Measurements from ENCODE around the gene RUFY4.

The RUFY4 gene

DNA sequence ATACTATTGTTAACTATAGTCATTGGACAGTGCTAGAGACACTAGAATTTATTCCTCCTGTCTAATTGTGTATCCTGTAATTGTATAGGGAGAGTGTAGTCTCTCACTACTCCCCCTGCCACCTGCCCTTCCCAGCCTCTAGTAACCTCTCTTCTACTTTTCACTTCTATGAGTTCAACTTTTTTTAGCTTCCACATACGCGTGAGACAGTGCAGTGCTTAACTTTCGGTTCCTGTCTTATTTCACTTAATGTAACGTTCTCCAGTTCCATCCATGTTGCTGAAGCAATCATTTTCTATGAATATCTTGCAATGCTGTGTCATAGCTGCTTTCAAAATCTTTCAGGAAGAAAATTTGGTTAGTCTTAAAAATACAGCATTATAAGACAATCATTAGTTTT is 22.8 kb upstream of the RUFY4 start:
- no peaks in the 10 kb centered on the region for H3K36me3 ChIP-seq (ENCODE audit: insufficient read depth, low read length)
- H3K4me3 ChIP-seq (ENCODE audit: low read length, poor library complexity, severe bottlenecking): no peak overlapping the region
- H3K9ac ChIP-seq (ENCODE audit: low read depth, low read length, poor library complexity, severe bottlenecking): no peak overlapping the region
- H3K27me3 ChIP-seq (ENCODE audit: insufficient read depth, low read length, poor library complexity, severe bottlenecking): no peaks in the 10 kb centered on the region
- H3F3A ChIP-seq (ENCODE audit: low read depth): no peaks in the 10 kb centered on the region
- H3K4me2 ChIP-seq (ENCODE audit: low read depth, low read length, poor library complexity, severe bottlenecking): no peak overlapping the region
- H2AFZ ChIP-seq (ENCODE audit: low read length): no peak overlapping the region
- H3K79me2 ChIP-seq (ENCODE audit: insufficient read depth, low read length): no peaks in the 10 kb centered on the region
- H3K4me1 ChIP-seq (ENCODE audit: insufficient read depth, low read length, poor library complexity, severe bottlenecking): no peaks in the 10 kb centered on the region
- no peaks in the 10 kb centered on the region for H3K9me2 ChIP-seq (replicated peaks; ENCODE audit: low read depth, low read length)
- no peaks in the 10 kb centered on the region; the same call in 1 of the 2 replicates for H3K9me3 ChIP-seq (ENCODE audit: insufficient read depth, low read depth, low read length)
- TF ChIP-seq EZH2phosphoT487 (IDR thresholded peaks at IDR 0.05; ENCODE audit: borderline replicate concordance): no peak
- TF ChIP-seq, protein P1, sequence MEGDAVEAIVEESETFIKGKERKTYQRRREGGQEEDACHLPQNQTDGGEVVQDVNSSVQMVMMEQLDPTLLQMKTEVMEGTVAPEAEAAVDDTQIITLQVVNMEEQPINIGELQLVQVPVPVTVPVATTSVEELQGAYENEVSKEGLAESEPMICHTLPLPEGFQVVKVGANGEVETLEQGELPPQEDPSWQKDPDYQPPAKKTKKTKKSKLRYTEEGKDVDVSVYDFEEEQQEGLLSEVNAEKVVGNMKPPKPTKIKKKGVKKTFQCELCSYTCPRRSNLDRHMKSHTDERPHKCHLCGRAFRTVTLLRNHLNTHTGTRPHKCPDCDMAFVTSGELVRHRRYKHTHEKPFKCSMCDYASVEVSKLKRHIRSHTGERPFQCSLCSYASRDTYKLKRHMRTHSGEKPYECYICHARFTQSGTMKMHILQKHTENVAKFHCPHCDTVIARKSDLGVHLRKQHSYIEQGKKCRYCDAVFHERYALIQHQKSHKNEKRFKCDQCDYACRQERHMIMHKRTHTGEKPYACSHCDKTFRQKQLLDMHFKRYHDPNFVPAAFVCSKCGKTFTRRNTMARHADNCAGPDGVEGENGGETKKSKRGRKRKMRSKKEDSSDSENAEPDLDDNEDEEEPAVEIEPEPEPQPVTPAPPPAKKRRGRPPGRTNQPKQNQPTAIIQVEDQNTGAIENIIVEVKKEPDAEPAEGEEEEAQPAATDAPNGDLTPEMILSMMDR (conservative IDR thresholded peaks at IDR 0.05; ENCODE audit: low read length): no peak
- H4K20me1 ChIP-seq (ENCODE audit: insufficient read depth, low read length, poor library complexity, severe bottlenecking): no peaks in the 10 kb centered on the region

DNA sequence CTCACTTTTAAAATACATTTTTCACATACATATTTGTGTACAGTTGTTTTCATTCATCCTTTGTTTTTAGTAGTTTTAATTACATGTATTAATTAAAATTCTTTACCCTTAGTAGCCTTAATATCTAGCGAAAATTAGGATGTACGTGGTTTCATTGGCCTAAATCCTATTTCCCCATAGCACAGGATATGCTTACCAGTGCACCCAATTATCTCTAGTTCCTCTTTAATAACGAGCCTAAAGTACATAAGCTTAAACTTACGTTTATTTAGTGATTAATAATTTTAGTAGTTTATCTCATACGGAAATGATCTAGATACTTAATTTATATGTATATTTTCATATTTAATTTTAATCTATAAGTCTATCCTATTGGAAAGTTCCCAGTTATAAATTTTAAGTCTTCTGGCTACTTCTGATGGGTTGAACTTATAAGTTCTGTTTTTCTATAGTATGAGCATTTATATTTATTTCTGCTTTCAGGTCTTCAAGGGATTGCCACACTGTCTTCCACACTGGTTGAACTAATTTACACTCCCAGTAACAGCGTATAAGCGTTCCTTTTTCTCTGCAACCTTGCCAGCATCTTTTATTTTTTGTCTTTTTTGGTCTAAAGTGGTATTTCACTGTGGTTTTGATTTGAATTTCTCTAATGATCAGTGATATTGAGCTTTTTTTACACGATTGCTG is 21.4 kb upstream of the RUFY4 start:
- H3K4me2 ChIP-seq (ENCODE audit: low read depth, low read length, poor library complexity, severe bottlenecking): no peak overlapping the region

DNA sequence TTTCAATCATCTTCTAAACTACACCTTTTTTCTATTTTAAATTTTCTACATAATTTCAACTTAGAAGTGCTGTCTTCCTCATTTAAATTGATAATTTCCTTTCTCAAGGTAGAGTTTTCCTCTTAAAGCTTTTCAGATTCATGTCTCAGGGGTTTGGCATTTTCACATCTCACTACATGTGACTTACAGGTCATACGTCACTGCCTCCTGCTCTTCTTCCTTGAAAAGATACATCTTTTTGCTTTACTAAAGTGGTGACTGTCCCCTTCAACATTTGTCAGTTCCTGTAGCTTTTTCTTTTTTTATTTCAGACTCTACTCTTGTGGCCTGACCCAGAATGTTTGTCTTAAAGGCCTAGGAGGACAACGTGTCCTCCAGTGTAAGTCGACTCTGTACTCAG is 17.1 kb upstream of the RUFY4 start:
- Histone ChIP-seq H3K9me2 (replicated peaks; ENCODE audit: low read depth, low read length) (no peaks in the 10 kb centered on the region), H4K20me1 (ENCODE audit: insufficient read depth, low read length, poor library complexity, severe bottlenecking) (no peaks in the 10 kb centered on the region), H3K36me3 (ENCODE audit: insufficient read depth, low read length) (no peaks in the 10 kb centered on the region), H3K27me3 (ENCODE audit: insufficient read depth, low read length, poor library complexity, severe bottlenecking) (no peaks in the 10 kb centered on the region), H3F3A (ENCODE audit: low read depth) (no peaks in the 10 kb centered on the region), H3K4me2 (ENCODE audit: low read depth, low read length, poor library complexity, severe bottlenecking) (no peak overlapping the region), H3K9ac (ENCODE audit: low read depth, low read length, poor library complexity, severe bottlenecking) (no peak overlapping the region), H3K79me2 (ENCODE audit: insufficient read depth, low read length) (no peaks in the 10 kb centered on the region), H3K9me3 (ENCODE audit: insufficient read depth, low read depth, low read length) (no peaks in the 10 kb centered on the region; the same call in 1 of the 2 replicates), H2AFZ (ENCODE audit: low read length) (no peak overlapping the region), H3K4me1 (ENCODE audit: insufficient read depth, low read length, poor library complexity, severe bottlenecking) (no peaks in the 10 kb centered on the region), H3K4me3 (ENCODE audit: low read length, poor library complexity, severe bottlenecking) (no peak overlapping the region)
- TF ChIP-seq, protein P1 (conservative IDR thresholded peaks at IDR 0.05; ENCODE audit: low read length): no peak
- TF ChIP-seq EZH2phosphoT487 (IDR thresholded peaks at IDR 0.05; ENCODE audit: borderline replicate concordance): no peak

More for the DNA sequence above, 21.4 kb upstream of the RUFY4 start:
- H3F3A ChIP-seq (ENCODE audit: low read depth): no peaks in the 10 kb centered on the region
- H3K4me3 ChIP-seq (ENCODE audit: low read length, poor library complexity, severe bottlenecking): no peak overlapping the region
- no peaks in the 10 kb centered on the region for H3K36me3 ChIP-seq (ENCODE audit: insufficient read depth, low read length)
- H3K9me2 ChIP-seq (replicated peaks; ENCODE audit: low read depth, low read length): no peaks in the 10 kb centered on the region
- no peaks in the 10 kb centered on the region for H3K79me2 ChIP-seq (ENCODE audit: insufficient read depth, low read length)
- H3K9ac ChIP-seq (ENCODE audit: low read depth, low read length, poor library complexity, severe bottlenecking): no peak overlapping the region
- H3K9me3 ChIP-seq (ENCODE audit: insufficient read depth, low read depth, low read length): no peaks in the 10 kb centered on the region; the same call in 1 of the 2 replicates
- TF ChIP-seq EZH2phosphoT487 (IDR thresholded peaks at IDR 0.05; ENCODE audit: borderline replicate concordance): no peak
- TF ChIP-seq, protein P1 (conservative IDR thresholded peaks at IDR 0.05; ENCODE audit: low read length): no peak
- H3K27me3 ChIP-seq (ENCODE audit: insufficient read depth, low read length, poor library complexity, severe bottlenecking): no peaks in the 10 kb centered on the region
- H3K4me1 ChIP-seq (ENCODE audit: insufficient read depth, low read length, poor library complexity, severe bottlenecking): no peaks in the 10 kb centered on the region
- H4K20me1 ChIP-seq (ENCODE audit: insufficient read depth, low read length, poor library complexity, severe bottlenecking): no peaks in the 10 kb centered on the region
- no peak overlapping the region for H2AFZ ChIP-seq (ENCODE audit: low read length)
